ENCODE data around the gene LRRC71. TPM values are rescaled to one million over a fixed set of nuclear protein-coding genes. Genes with fewer than 3 reads are reported as not detected.

Gene LRRC71
- total RNA-seq, 2 experiments from 2014 or later: not detected

DNA sequence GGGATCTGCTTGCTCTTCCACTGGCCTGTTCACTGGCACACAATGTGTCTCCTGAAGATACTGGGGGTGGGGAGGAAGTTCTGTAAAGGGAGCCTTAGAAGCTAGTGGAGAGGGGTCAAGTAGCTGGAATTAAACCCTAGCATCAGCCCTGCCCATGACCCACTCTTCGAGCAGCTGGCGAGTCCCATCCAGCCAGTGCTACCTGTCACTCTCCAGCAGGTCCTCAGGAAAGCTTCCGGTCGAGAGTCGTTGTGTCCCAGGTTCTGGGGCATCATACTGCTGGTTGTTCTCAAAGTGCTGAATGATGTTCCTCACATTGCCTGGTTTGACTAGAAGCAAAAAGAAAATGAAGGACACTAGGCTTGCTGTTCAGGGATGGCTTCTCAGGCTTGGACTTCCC, 30.9 kb downstream of the LRRC71 start:
- intact Hi-C loops (cut with DNase I, micrococcal nuclease): no loop called here
- Histone ChIP-seq H3K4me1 (ENCODE audit: insufficient read depth, low read length) (no peaks in the 10 kb centered on the region), H3K36me3 (ENCODE audit: insufficient read depth, low read length) (peaks cover 73% of the 10 kb centered on the region), H3K27me3 (ENCODE audit: control insufficient read depth in 1 of 2, insufficient read depth in 2 of 2, low read length in 2 of 2) (no peaks in the 10 kb centered on the region), H3K9me3 (ENCODE audit: control insufficient read depth in 1 of 2, insufficient read depth in 1 of 2, low read length in 2 of 2) (no peaks in the 10 kb centered on the region), H3K27ac (ENCODE audit: low read depth in 1 of 2, low read length in 2 of 2) (no peak overlapping the region), H3K4me3 (ENCODE audit: low read length) (no peak overlapping the region)
- TF ChIP-seq CTCF (IDR thresholded peaks at IDR 0.05): no peak
- Mint-ChIP-seq H3K4me1 (ENCODE audit: low read depth) (no peaks in the 10 kb centered on the region), H3K27me3 (no peaks in the 10 kb centered on the region), H3K27ac (no peak overlapping the region), H3K36me3 (ENCODE audit: low read depth) (peaks cover 93% of the 10 kb centered on the region), H3K9me3 (no peaks in the 10 kb centered on the region), H3K4me3 (no peak overlapping the region)
- ChIA-PET CTCF (no interaction called here), POLR2A (no interaction called here)
- DNase-seq (no peak), ATAC-seq (ENCODE audit: poor library complexity) (no peak)

DNA sequence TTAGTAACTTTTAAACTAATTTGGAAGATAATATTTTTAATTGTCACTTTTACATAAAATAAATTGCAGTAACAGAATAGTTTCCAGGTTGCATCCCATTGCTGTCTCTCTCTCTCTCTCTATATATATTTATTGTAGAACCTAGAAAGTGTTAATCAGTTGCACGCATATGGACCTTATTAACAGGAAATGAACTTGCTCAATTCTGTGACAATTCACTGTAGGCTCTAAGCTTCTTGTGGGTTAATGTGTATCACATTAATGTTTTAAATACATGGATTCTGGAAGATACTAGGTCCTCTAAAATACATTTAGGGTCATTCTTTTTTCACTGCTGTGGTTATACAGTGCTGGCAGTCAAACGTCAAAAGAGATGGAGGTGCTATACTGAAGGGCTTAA, 33.1 kb downstream of the LRRC71 start:
- TF ChIP-seq CTCF (IDR thresholded peaks at IDR 0.05): no peak
- Mint-ChIP-seq H3K27ac (no peak overlapping the region), H3K4me3 (no peak overlapping the region), H3K36me3 (ENCODE audit: low read depth) (peaks cover 95% of the 10 kb centered on the region), H3K4me1 (ENCODE audit: low read depth) (peaks cover 10% of the 10 kb centered on the region), H3K9me3 (no peaks in the 10 kb centered on the region), H3K27me3 (no peaks in the 10 kb centered on the region)
- ATAC-seq (ENCODE audit: poor library complexity) (no peak), DNase-seq (no peak)
- Histone ChIP-seq H3K27me3 (ENCODE audit: control insufficient read depth in 1 of 2, insufficient read depth in 2 of 2, low read length in 2 of 2) (no peaks in the 10 kb centered on the region), H3K9me3 (ENCODE audit: control insufficient read depth in 1 of 2, insufficient read depth in 1 of 2, low read length in 2 of 2) (no peaks in the 10 kb centered on the region), H3K36me3 (ENCODE audit: insufficient read depth, low read length) (peaks cover 72% of the 10 kb centered on the region), H3K27ac (ENCODE audit: low read depth in 1 of 2, low read length in 2 of 2) (no peak overlapping the region), H3K4me1 (ENCODE audit: insufficient read depth, low read length) (no peaks in the 10 kb centered on the region), H3K4me3 (ENCODE audit: low read length) (no peak overlapping the region)
- ChIA-PET POLR2A (interaction anchor here (0.6 kb wide), 1 partner anchor 16 kb away, joined by 4 read pairs; no protein-coding TSS in a partner anchor), CTCF (no interaction called here)
- intact Hi-C loops (cut with DNase I, micrococcal nuclease): no loop called here

- H3K4me3 Mint-ChIP-seq: no peak overlapping the region
- H3K4me1 ChIP-seq (ENCODE audit: insufficient read depth, low read length): peaks cover 4% of the 10 kb centered on the region
- peaks cover 58% of the 10 kb centered on the region for H3K36me3 ChIP-seq (ENCODE audit: insufficient read depth, low read length)
- ChIA-PET CTCF (no interaction called here), POLR2A (no interaction called here)
- TF ChIP-seq CTCF (IDR thresholded peaks at IDR 0.05): no peak
- ATAC-seq (ENCODE audit: poor library complexity) (no peak), DNase-seq (no peak)
- no peaks in the 10 kb centered on the region for H3K9me3 ChIP-seq (ENCODE audit: control insufficient read depth in 1 of 2, insufficient read depth in 1 of 2, low read length in 2 of 2)
- H3K4me3 ChIP-seq (ENCODE audit: low read length): no peak overlapping the region
- H3K36me3 Mint-ChIP-seq (ENCODE audit: low read depth): peaks cover 96% of the 10 kb centered on the region
- intact Hi-C loops (cut with DNase I, micrococcal nuclease): no loop called here
- no peaks in the 10 kb centered on the region for H3K9me3 Mint-ChIP-seq
- no peak overlapping the region for H3K27ac ChIP-seq (ENCODE audit: low read depth in 1 of 2, low read length in 2 of 2)
- H3K27me3 ChIP-seq (ENCODE audit: control insufficient read depth in 1 of 2, insufficient read depth in 2 of 2, low read length in 2 of 2): no peaks in the 10 kb centered on the region
- no peak overlapping the region for H3K27ac Mint-ChIP-seq
- H3K4me1 Mint-ChIP-seq (ENCODE audit: low read depth): peaks cover 23% of the 10 kb centered on the region
- no peaks in the 10 kb centered on the region for H3K27me3 Mint-ChIP-seq
These were observed 35.9 kb downstream of the LRRC71 start for GRCh38 chr1:156956333-156956732.
